Spleen (tissue), 7 donors: Measurements from ENCODE around the gene HDAC9.
"Not testable (repeated sequence)": the region's sequence is repeated elsewhere in the genome, so short reads cannot be mapped to it uniquely, and the experiment has no call there.

Experiments used
- CTCF ChIP-seq, 11 experiments: fragments of 200-600 bp in 7 of 11; fragments of 450-650 bp in 4 of 11; sonication (generic) in 4 of 11; IDR thresholded peaks in 8 of 11; conservative IDR thresholded peaks in 3 of 11; 1 replicate in 7 of 11; 2 replicates in 4 of 11; pipeline versions ENCODE4 v1.4.0 to v1.8.0; 2016 to 2021; ENCODE audit warnings: antibody characterized with exemption in 11 of 11, inconsistent platforms in 4 of 11, mild to moderate bottlenecking in 1 of 11
- POLR2A ChIP-seq, 3 donors: fragments of 450-650 bp; IDR thresholded peaks; one replicate each; pipeline ENCODE4 v1.5.1; 2017; ENCODE audit warnings: antibody characterized with exemption in 3 of 3, mild to moderate bottlenecking in 1 of 3
- POLR2AphosphoS5 ChIP-seq, 3 donors: sonication (generic); formaldehyde crosslinking; IDR thresholded peaks; one replicate each; pipeline ENCODE4 v1.5.1; 2017; ENCODE audit warnings: antibody characterized with exemption in 3 of 3
- donor health status: DM: no; HTN: no; CAD: no; lungs with moderate emphysema.
- donor health status: DM: no; HTN: no; CAD: no.
- donor health status: DM: no; HTN: no; CAD: no.

- not testable (repeated sequence) for TF ChIP-seq CTCF (IDR thresholded peaks at IDR 0.05 in 8 of 11, conservative IDR thresholded peaks at IDR 0.05 in 3 of 11); POLR2AphosphoS5 (IDR thresholded peaks at IDR 0.05); POLR2A (IDR thresholded peaks at IDR 0.05)
Measured at GRCh38 chr7:19032942-19033341, 537.4 kb downstream of the HDAC9 start.
